Jurkat, Clone E6-1 (cell line): Measurements from ENCODE around the gene ARHGAP20.
"Not testable (repeated sequence)": the region's sequence is repeated elsewhere in the genome, so short reads cannot be mapped to it uniquely, and the experiment has no call there.

Experiments used
- DNase-seq: peaks from one replicate; pipeline ENCODE4 v3.0.0-alpha.2; 2011; ENCODE audit warnings: low read depth, low spot score
- H3K4me3 ChIP-seq: 2 replicates; pipeline ENCODE4 v1.5.1; 2011; ENCODE audit warnings: mild to moderate bottlenecking, low read length, control low read depth, moderate library complexity

ARHGAP20 gene

DNA sequence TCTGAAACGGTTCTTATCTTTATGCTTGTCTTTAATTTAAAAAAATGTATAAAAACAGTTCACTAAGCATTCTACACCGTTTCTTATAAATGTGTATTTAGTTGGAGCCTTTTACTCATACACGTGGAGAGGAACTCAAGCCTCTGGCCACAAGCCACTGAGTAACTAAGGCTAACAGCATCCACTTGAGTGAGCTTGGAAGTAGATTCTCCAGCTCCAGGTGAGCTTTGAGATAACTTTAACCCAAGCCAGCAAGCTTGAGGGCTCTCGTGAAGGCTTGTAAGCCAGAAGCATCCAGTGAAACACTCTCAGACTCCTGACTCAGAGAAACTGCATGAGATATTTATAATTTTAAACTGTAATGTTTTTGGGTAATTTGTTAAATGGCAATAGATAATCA, 82.6 kb downstream of the ARHGAP20 start:
- no peak overlapping the region for H3K4me3 ChIP-seq
- no peak for DNase-seq

DNA sequence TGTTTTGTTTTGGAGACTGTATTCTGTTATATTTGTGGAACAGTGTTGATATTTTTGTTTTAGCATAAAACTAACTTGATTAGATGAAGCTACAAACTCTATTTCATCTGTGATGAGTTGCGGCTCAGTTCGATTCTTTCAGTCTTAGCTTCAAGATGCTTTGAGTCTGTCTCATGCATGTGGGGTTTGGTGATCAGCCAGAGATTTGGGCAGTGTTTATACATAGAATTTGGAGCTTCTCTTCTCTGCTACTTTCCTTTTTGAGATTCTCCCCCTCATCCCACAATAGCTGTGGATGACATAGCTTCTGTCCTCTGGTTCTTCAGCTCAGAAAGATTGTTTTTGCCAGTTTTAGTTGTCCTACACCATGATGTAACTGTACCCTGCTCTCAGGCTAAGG, 90.4 kb downstream of the ARHGAP20 start:
- no peak overlapping the region for H3K4me3 ChIP-seq
- DNase-seq: no peak

- DNase-seq, H3K4me3 ChIP-seq: not testable (repeated sequence)
These were observed 92.9 kb downstream of the ARHGAP20 start for GRCh38 chr11:110619366-110619765.

DNA sequence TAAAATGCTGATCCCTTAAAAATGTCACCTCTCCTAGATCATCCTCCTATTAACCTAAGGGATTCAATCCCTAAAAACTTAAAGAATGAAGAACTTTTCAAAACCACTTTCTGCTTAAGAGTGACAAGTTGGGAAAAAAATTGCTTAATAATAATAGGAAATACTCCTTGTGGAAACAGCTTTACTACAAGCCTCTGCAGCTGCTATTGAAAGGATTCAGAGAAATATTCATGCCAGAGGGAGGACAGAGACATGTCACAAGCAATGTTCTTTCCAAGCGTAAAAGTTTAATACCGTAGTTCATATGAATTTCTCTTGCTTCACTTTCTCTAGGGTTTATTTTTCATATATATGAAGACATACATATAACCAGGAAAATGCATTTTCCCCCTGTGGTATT, 98.2 kb downstream of the ARHGAP20 start:
- no peak overlapping the region for H3K4me3 ChIP-seq
- DNase-seq: no peak

GRCh38 chr11:110613197-110613918, 98.9 kb downstream of the ARHGAP20 start:
- no peak for DNase-seq

DNA sequence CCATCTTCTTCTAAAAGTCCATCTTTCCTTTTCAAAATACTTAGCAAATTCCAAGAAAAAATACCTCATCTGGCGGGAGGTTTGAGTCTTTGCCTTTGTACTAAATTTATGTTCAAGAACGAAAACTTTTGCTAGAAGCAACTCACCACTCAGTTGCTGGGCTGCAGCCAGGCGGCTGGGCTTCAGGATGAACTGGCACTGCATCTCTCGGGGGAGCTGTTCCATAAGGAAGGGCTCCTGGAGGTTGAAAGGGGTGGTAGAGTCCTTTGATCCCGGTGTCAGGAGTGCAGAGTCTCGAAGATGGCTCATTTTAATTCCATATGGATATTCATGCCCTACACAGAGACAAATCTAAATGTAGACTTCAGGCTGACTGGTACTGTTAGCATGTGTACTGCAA, 105.8 kb downstream of the ARHGAP20 start:
- no peak overlapping the region for H3K4me3 ChIP-seq
- DNase-seq: no peak

More at GRCh38 chr11:110613197-110613918, 98.9 kb downstream of the ARHGAP20 start:
- no peak overlapping the region for H3K4me3 ChIP-seq

DNA sequence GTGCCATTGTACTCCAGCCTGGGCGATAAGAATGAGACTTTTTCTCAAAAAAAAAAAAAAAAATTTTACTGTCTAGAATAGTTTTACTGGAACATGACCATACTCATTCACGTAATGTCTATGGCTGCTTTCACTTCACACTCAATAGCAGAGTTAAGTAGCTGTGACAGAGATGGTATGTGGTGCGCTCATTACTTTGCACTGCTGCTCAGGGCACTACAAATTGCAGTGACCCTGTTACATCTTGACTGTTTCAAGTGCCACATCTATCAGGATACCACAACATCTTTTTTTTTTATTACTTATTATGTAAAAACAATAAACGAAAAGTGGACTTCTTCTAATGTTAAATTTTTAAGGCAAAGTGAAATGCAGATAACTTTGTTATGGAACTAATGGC, 110.3 kb downstream of the ARHGAP20 start:
- H3K4me3 ChIP-seq: no peak overlapping the region
- no peak for DNase-seq

DNA sequence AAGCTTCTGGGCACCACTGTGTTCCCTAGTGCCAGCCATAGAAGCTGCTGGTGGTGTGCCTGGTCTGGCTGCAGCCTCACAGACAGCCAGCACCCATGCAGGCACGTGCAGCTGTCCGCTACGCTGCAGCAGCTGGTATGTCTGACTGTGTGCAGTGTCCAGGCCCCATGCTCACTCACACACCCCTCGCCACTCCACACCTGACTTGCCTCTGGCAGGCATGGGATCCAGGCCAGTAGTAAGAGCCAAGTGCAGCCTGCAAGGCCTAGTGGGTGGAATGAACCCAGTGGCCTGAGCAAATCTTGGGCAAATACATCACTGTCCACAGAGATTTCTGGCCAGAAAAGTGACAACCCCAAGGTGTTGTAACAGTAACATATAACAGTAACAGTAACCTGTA, 111.9 kb downstream of the ARHGAP20 start:
- no peak for DNase-seq
- H3K4me3 ChIP-seq: no peak overlapping the region

- no peak for DNase-seq
- no peak overlapping the region for H3K4me3 ChIP-seq
These were observed 113.0 kb downstream of the ARHGAP20 start for GRCh38 chr11:110599207-110599606.

- no peak for DNase-seq
These were observed 113.5 kb downstream of the ARHGAP20 start for GRCh38 chr11:110598725-110599124.

GRCh38 chr11:110587972-110588371, 124.3 kb downstream of the ARHGAP20 start:
- no peak for DNase-seq
- H3K4me3 ChIP-seq: no peak overlapping the region

More at GRCh38 chr11:110598725-110599124, 113.5 kb downstream of the ARHGAP20 start:
- H3K4me3 ChIP-seq: no peak overlapping the region

DNA sequence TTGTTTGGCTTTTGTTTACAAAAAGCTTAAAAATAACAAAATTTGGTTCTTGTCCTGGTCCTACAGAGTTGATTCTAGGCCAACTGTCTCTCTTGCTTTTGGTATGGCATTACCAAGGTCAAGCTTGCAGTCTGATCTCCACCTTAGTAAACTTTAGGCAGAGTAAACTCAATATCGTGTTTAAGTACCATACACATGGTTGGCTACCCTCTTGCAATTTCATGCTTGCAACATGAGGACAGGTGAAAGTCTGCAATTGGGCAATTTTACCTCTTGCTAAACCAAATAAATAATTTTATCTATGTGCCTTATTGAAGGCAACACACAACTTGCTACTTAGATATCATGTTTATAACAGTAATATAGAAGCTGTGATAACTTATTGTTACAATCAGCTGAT, 125.1 kb downstream of the ARHGAP20 start:
- DNase-seq: no peak
- no peak overlapping the region for H3K4me3 ChIP-seq

DNA sequence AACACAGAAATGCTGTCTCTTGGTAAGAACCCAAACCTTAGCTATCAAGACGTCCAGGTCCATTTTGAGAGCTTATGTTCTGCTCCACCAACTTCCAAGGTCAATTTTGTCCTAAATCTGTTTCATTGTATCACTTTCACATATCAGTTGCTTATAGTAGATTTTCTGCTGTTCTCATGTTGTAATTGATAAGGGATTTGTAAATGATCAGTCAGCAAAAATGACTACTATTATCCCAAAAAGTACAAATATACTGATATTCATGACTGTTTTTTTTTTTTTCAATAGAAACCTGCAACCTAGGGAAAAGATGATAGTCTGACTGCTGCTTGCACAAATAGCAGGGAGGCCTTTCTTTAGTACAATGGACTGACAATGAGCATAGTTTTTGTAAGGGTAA, 128.1 kb downstream of the ARHGAP20 start:
- no peak for DNase-seq
- no peak overlapping the region for H3K4me3 ChIP-seq

- DNase-seq: no peak
- H3K4me3 ChIP-seq: no peak overlapping the region
These were observed 129.4 kb downstream of the ARHGAP20 start for GRCh38 chr11:110582728-110583432.

GRCh38 chr11:110580571-110580970, 131.7 kb downstream of the ARHGAP20 start:
- no peak for DNase-seq
- no peak overlapping the region for H3K4me3 ChIP-seq

- no peak overlapping the region for H3K4me3 ChIP-seq
- no peak for DNase-seq
These were observed 138.8 kb downstream of the ARHGAP20 start for GRCh38 chr11:110573411-110573810.

DNA sequence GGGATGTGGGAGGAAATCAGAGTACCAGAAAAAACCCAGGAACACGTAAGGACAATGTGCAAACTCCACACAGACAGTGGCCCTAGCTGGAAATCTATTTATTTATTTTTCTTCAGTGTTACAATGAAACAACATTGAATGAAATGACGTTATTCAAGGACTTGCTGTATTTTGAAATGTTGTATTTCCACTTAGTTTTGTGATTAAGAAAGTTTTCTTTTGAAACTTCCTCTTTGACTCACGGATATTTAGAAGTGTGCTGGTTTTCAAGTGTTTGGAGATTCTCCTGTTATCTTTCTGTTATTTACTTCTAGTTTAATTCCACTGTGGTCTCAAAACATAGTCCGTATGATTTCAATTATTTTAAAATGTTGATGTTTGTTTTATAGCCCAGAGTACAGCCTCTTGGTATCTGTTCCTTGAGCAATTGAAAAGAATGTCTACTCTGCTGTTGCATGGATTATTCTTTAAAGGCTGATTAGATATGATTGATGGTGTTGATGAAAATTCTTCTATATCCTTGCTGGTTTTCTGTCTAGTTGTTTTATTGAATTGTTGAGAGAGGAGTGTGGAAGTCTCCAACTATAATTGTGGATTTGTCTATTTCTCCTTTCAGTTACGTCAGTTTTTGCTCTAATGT, 141.0 kb downstream of the ARHGAP20 start:
- no peak for DNase-seq
- H3K4me3 ChIP-seq: no peak overlapping the region

GRCh38 chr11:110566577-110566976, 145.7 kb downstream of the ARHGAP20 start:
- no peak for DNase-seq
- H3K4me3 ChIP-seq: no peak overlapping the region

DNA sequence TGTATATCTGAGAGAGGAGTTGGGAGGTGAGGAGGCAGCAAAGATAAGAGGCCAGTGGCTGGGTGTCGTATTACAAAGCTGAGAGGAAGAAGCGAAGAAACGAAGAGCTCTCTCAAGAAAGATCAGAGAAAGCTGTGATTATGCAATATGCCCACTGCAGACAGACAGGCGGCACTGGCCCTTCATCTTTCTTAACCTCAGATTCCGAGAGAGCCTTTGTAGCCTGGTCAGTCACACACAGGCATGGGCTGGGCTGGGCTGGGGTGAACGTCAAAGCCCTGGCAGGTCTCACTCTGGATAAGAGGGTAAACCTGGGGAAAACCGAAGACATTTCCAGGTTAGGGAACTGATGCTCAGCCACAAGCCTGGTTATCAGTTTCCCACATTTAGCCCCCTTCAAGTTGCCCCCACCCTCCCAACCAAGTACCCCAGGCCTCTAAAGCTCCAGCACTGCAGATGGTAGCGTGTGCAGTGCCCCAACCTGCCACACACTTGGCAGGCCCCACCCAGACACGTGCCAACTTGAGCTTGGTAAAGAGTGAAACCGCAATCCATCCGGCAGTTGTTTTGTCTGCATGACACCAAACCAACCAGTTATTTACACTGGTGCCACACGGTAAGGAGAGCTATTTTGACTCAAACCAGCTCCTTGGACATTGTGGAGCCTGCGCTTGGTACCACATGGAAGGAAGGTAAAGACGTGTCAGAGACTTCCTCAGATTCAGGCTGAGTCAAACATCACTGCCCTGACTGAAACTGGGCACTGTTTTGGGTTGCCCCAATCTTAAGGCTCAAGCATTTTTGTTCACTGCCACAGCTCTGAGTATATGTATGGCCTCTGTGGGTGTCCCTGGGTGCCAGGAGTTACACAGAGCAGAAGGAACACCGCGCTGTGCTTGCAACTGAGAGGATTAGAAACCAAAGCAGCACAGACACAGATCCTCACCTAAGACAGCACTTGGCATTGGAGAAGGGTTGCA, 146.6 kb downstream of the ARHGAP20 start:
- H3K4me3 ChIP-seq: no peak overlapping the region
- peak; percentile 76 for DNase-seq
